GM18526 (cell line): ENCODE data around the gene ZMIZ2.

Source experiments
- POLR2A ChIP-seq: IDR thresholded peaks from 3 replicates; pipeline ENCODE4 v1.6.1; 2011; ENCODE audit not compliant: insufficient read length; ENCODE audit errors: extremely low read depth

ZMIZ2 gene

DNA sequence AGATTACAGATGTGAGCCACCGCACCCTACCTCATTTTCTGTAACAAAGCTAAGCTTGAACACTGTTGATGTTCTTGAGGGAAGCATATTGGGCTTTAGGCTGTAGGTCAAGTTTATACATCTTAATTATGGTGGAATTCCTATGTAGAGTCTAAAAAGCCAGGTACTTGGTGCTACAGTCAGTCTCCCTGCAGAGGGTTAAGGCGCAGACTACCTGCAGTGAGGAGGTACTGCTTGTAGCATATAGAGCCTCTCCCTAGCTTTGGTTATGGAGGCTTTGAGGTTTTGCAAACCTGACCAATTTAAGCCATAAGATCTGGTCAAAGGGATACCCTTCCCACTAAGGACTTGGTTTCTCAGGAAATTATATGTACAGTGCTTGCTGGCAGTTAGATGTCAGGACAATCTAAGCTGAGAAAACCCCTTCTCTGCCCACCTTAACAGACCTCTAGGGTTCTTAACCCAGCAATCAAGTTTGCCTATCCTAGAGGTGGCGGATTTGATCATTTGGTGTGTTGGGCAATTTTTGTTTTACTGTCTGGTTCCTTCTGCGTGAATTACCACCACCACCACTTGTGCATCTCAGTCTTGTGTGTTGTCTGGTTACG lies 53.9 kb downstream of the ZMIZ2 start:
- no peak for TF ChIP-seq POLR2A

DNA sequence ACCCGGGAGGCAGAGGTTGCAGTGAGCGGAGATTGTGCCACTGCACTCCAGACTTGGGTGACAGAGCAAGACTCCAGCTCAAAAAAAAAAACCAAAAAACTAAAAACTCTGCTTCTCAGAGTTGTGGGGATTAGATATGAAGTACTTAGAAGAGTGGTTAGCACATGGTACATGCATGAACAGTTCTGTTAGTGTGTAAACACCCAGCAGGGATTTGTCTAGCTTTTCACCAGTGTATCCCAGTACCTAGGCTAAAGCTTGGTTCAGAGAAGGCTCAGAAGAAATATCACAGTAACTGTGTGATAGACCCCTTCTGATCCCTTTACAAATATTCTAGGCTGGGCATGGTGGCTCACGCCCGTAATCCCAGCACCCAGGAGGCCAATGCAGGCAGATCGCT lies 57.3 kb downstream of the ZMIZ2 start:
- no peak for TF ChIP-seq POLR2A

DNA sequence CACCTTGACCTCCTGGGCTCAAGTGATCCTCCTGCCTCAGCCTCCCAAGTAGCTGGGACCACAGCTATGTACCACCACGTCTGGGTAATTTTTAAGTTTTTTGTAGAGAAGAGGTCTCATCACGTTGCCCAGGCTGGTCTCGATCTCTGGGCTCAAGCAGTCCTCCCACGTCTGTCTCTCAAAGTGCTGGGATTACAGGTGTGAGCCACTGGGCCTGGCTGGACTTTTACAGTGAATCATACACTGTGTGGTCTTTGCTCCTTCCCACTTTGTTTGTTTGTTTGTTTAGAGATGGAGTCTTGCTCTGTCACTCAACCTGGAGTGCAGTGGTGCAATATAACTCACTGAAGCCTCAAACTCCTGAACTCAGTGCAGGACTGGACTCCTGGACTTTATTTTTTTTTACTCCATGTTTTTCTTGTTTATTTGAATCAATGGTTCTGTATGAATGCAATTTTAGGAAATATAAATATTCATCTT lies 60.3 kb downstream of the ZMIZ2 start:
- TF ChIP-seq POLR2A, result no peak

DNA sequence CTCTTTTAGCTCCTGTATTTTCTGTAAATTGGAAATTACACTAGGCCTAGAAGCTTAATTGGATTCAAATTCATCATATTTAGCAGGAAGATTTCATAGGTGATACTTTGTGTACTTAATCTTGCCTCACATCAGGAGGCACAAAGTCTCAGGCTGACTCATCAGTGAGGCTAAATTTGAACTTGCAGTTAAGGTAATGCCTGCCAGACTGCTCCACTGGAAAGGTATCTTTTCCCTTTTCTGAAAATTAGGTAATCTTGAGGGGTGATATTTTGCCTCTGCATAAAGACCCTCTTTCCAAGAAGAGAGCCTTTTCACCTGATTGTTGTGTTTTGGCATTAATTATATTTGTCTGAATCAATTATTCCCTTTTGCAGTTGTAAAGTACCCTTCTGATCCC lies 62.4 kb downstream of the ZMIZ2 start:
- no peak for TF ChIP-seq POLR2A

DNA sequence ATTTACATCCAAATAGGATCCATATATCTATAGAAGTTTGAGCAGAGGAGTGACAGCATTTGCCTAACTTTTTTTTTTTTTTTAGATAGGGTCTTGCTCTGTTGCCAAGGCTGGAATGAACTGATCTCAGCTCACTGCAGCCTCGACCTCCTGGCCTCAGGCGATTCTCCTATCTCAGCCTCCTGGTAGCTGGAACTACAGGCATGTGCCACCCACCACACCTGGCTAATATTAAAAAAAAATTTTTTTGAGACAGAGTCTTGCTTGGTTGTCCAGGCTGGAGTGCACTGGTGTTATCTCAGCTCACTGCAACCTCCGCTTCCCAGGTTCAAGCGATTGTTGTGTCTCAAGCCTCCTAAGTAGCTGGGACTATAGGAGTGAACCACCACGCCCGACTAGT lies 62.9 kb downstream of the ZMIZ2 start:
- TF ChIP-seq POLR2A, result no peak

DNA sequence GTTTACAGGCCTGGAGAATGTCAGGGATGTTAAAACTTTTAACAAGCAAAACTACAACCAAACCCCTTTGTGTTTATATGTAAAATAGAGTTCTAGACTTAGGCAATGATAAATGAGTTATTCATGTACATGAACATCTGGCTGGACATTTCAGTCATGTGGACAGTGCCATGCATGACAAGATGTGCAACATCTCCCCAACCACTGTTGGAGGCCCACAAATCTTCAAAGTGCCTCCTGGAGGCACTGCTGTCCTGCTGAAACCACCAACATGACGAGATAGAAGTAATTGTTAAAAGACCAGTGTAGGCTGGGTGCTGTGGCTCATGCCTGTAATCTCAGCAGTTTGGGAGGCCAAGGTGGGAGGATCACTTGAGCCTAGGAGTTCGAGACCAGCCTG lies 66.3 kb downstream of the ZMIZ2 start:
- no peak for TF ChIP-seq POLR2A

DNA sequence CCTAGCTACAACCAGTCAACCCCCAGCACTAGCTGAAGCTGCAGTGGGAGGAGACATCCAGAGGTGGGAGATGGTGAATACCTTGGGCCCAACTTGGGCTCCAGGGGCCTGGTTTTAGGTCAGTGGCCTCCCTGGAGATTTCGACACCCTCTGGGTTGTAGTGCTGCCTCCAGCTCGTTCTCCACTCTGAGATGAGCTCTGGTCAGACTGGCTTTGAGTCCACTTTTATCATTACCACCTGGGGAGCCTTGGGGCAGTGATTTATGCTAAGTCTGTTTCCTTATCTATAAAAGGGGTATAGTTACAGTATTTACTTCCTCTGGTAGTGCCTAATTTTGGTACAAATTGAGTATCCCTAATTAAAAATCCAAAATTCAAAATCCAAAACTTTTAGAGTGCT lies 70.6 kb downstream of the ZMIZ2 start:
- no peak for TF ChIP-seq POLR2A
